ENCODE measurements around the gene SLC35B3.

The SLC35B3 gene

GRCh38 chr6:8435093-8435844 lies at the start of gene SLC35B3:
Gene SLC35B3, minus strand, starts transcription at chr6:8435545.
- no peaks in the 10 kb centered on the region for H3F3A ChIP-seq (ENCODE audit: insufficient read depth, low read length)
- peaks cover 2% of the 10 kb centered on the region; the same call in 1 of the 2 replicates for H3K9me3 ChIP-seq (ENCODE audit: low read length)
- H3K36me3 ChIP-seq (ENCODE audit: insufficient read depth, low read length): peaks cover 10% of the 10 kb centered on the region
- H3K27me3 ChIP-seq (ENCODE audit: insufficient read depth, low read length): no peaks in the 10 kb centered on the region
- H3K9ac ChIP-seq (ENCODE audit: low read length): peak within 1 kb of the TSS; percentile 86
- no peaks in the 10 kb centered on the region for H4K20me1 ChIP-seq (ENCODE audit: insufficient read depth, low read length)
- H2AFZ ChIP-seq (ENCODE audit: low read length): peak within 1 kb of the TSS; percentile 95
- peaks cover 22% of the 10 kb centered on the region for H3K4me1 ChIP-seq (ENCODE audit: insufficient read depth, low read length, severe bottlenecking)
- H3K79me2 ChIP-seq (ENCODE audit: insufficient read depth, low read length): peaks cover 20% of the 10 kb centered on the region
- no peaks in the 10 kb centered on the region for H3K9me2 ChIP-seq (ENCODE audit: low read depth, low read length)
- H3K27ac ChIP-seq (ENCODE audit: low read depth, low read length, poor library complexity, severe bottlenecking): peak within 1 kb of the TSS; percentile 21
- TF ChIP-seq CTCF (IDR thresholded peaks at IDR 0.05; ENCODE audit: low read length): no peak
- TF ChIP-seq EZH2 (IDR thresholded peaks at IDR 0.05; ENCODE audit: borderline replicate concordance, low read length): no peak
- peak within 1 kb of the TSS; percentile 96 for H3K4me3 ChIP-seq (ENCODE audit: low read depth, low read length, poor library complexity, severe bottlenecking)
- peak within 1 kb of the TSS; percentile 80 for H3K4me2 ChIP-seq (ENCODE audit: low read length)

- TF ChIP-seq CTCF (IDR thresholded peaks at IDR 0.05; ENCODE audit: low read length) (no peak), EZH2 (IDR thresholded peaks at IDR 0.05; ENCODE audit: borderline replicate concordance, low read length) (no peak)
- H3K4me2 ChIP-seq (ENCODE audit: low read length): no peak overlapping the region
Observed at GRCh38 chr6:8483650-8484049, 48.3 kb upstream of the SLC35B3 start.

GRCh38 chr6:8481727-8482126 lies 46.4 kb upstream of the SLC35B3 start:
- Histone ChIP-seq H3K4me2 (ENCODE audit: low read length) (no peak overlapping the region), H3K27ac (ENCODE audit: low read depth, low read length, poor library complexity, severe bottlenecking) (no peak overlapping the region), H3K4me3 (ENCODE audit: low read depth, low read length, poor library complexity, severe bottlenecking) (no peak overlapping the region), H3K27me3 (ENCODE audit: insufficient read depth, low read length) (no peaks in the 10 kb centered on the region), H3F3A (ENCODE audit: insufficient read depth, low read length) (no peaks in the 10 kb centered on the region), H3K9ac (ENCODE audit: low read length) (no peak overlapping the region), H3K4me1 (ENCODE audit: insufficient read depth, low read length, severe bottlenecking) (no peaks in the 10 kb centered on the region), H2AFZ (ENCODE audit: low read length) (no peak overlapping the region), H3K9me3 (ENCODE audit: low read length) (no peaks in the 10 kb centered on the region), H4K20me1 (ENCODE audit: insufficient read depth, low read length) (no peaks in the 10 kb centered on the region), H3K79me2 (ENCODE audit: insufficient read depth, low read length) (no peaks in the 10 kb centered on the region), H3K36me3 (ENCODE audit: insufficient read depth, low read length) (no peaks in the 10 kb centered on the region), H3K9me2 (ENCODE audit: low read depth, low read length) (no peaks in the 10 kb centered on the region)
- TF ChIP-seq CTCF (IDR thresholded peaks at IDR 0.05; ENCODE audit: low read length) (peak; percentile 64), EZH2 (IDR thresholded peaks at IDR 0.05; ENCODE audit: borderline replicate concordance, low read length) (no peak)

More at GRCh38 chr6:8483650-8484049, 48.3 kb upstream of the SLC35B3 start:
- H3K9me3 ChIP-seq (ENCODE audit: low read length): no peaks in the 10 kb centered on the region
- H3K4me3 ChIP-seq (ENCODE audit: low read depth, low read length, poor library complexity, severe bottlenecking): no peak overlapping the region
- H3K9ac ChIP-seq (ENCODE audit: low read length): no peak overlapping the region
- no peaks in the 10 kb centered on the region for H4K20me1 ChIP-seq (ENCODE audit: insufficient read depth, low read length)
- H3K27me3 ChIP-seq (ENCODE audit: insufficient read depth, low read length): no peaks in the 10 kb centered on the region
- no peaks in the 10 kb centered on the region for H3K4me1 ChIP-seq (ENCODE audit: insufficient read depth, low read length, severe bottlenecking)
- no peaks in the 10 kb centered on the region for H3F3A ChIP-seq (ENCODE audit: insufficient read depth, low read length)
- H3K79me2 ChIP-seq (ENCODE audit: insufficient read depth, low read length): no peaks in the 10 kb centered on the region
- H3K36me3 ChIP-seq (ENCODE audit: insufficient read depth, low read length): no peaks in the 10 kb centered on the region
- no peak overlapping the region for H3K27ac ChIP-seq (ENCODE audit: low read depth, low read length, poor library complexity, severe bottlenecking)
- H3K9me2 ChIP-seq (ENCODE audit: low read depth, low read length): no peaks in the 10 kb centered on the region
- H2AFZ ChIP-seq (ENCODE audit: low read length): no peak overlapping the region

All from OCI-LY1 (cell line).